ENCODE measurements around the gene ANKHD1. TPM values are rescaled to one million over a fixed set of nuclear protein-coding genes. Genes with fewer than 3 reads are reported as not detected.

ANKHD1 gene
- total RNA-seq, 1 experiment from 2014 or later, result 140 TPM

- intact Hi-C loops (cut with micrococcal nuclease; ENCODE audit: unreplicated experiment) (loop anchor here (10.0 kb wide), 1 partner anchor 141 kb away; no protein-coding TSS in a partner anchor), in situ Hi-C loops (cut with HindIII; ENCODE audit: low pct_unique_long_range_greater_than_20kb, low sequenced_read_pairs) (no loop called here)
- no TSS peak for BruUV-seq (replicated peaks)
- Histone ChIP-seq H3K4me3 (ENCODE audit: low read depth in 2 of 2, low read length in 2 of 2) (no peak overlapping the region), H3K27me3 (ENCODE audit: control insufficient read depth, insufficient read depth, low read length) (no peaks in the 10 kb centered on the region), H3K4me1 (ENCODE audit: control insufficient read depth, insufficient read depth, low read length) (no peaks in the 10 kb centered on the region), H3K27ac (ENCODE audit: low read length) (no peak overlapping the region), H3K36me3 (ENCODE audit: control insufficient read depth, insufficient read depth, low read length) (no peaks in the 10 kb centered on the region), H3K9me3 (ENCODE audit: control insufficient read depth, insufficient read depth, low read depth, low read length) (no peaks in the 10 kb centered on the region)
- ATAC-seq (no peak), DNase-seq (ENCODE audit: low read depth, low spot score) (no peak)
- TF ChIP-seq POLR2AphosphoS5 (IDR thresholded peaks at IDR 0.05; ENCODE audit: low read depth, low read length) (no peak), TCF7L2 (IDR thresholded peaks at IDR 0.05; ENCODE audit: low read depth, low read length) (no peak), REST (IDR thresholded peaks at IDR 0.05; ENCODE audit: insufficient read depth in 1 of 2, low read depth in 2 of 2, low read length in 1 of 2) (no peak), CTCF (IDR thresholded peaks at IDR 0.05) (no peak), SIN3A (IDR thresholded peaks at IDR 0.05; ENCODE audit: borderline replicate concordance, insufficient read depth, low read depth, low read length) (no peak)
- POLR2A ChIA-PET, result interaction anchor here (0.6 kb wide), 1 partner anchor 97 kb away, joined by 4 read pairs; no protein-coding TSS in a partner anchor
- CTCF ChIA-PET, result no interaction called here
Observed at GRCh38 chr5:140573683-140574082, 172.1 kb downstream of the ANKHD1 start.

GRCh38 chr5:140574165-140574564 lies 172.5 kb downstream of the ANKHD1 start:
- ChIA-PET CTCF (no interaction called here), POLR2A (interaction anchor here (0.5 to 0.6 kb wide), 2 partner anchors 98 to 396 kb away, joined by 3 to 4 read pairs; no protein-coding TSS in a partner anchor)
- ATAC-seq (no peak), DNase-seq (ENCODE audit: low read depth, low spot score) (no peak)
- TF ChIP-seq SIN3A (IDR thresholded peaks at IDR 0.05; ENCODE audit: borderline replicate concordance, insufficient read depth, low read depth, low read length), result no peak
- TF ChIP-seq POLR2AphosphoS5 (IDR thresholded peaks at IDR 0.05; ENCODE audit: low read depth, low read length), result no peak
- no peak for TF ChIP-seq REST (IDR thresholded peaks at IDR 0.05; ENCODE audit: insufficient read depth in 1 of 2, low read depth in 2 of 2, low read length in 1 of 2)
- no peak for TF ChIP-seq TCF7L2 (IDR thresholded peaks at IDR 0.05; ENCODE audit: low read depth, low read length)
- no peak for TF ChIP-seq CTCF (IDR thresholded peaks at IDR 0.05)
- Histone ChIP-seq H3K4me3 (ENCODE audit: low read depth in 2 of 2, low read length in 2 of 2) (no peak overlapping the region), H3K4me1 (ENCODE audit: control insufficient read depth, insufficient read depth, low read length) (no peaks in the 10 kb centered on the region), H3K36me3 (ENCODE audit: control insufficient read depth, insufficient read depth, low read length) (no peaks in the 10 kb centered on the region), H3K27ac (ENCODE audit: low read length) (no peak overlapping the region), H3K27me3 (ENCODE audit: control insufficient read depth, insufficient read depth, low read length) (no peaks in the 10 kb centered on the region), H3K9me3 (ENCODE audit: control insufficient read depth, insufficient read depth, low read depth, low read length) (no peaks in the 10 kb centered on the region)
- intact Hi-C loops (cut with micrococcal nuclease; ENCODE audit: unreplicated experiment) (loop anchor here (10.0 kb wide), 1 partner anchor 141 kb away; no protein-coding TSS in a partner anchor), in situ Hi-C loops (cut with HindIII; ENCODE audit: low pct_unique_long_range_greater_than_20kb, low sequenced_read_pairs) (no loop called here)
- BruUV-seq (replicated peaks), result no TSS peak
